Osteocyte (in vitro differentiated cells): ENCODE measurements around the gene MFSD6. TPM values are rescaled to one million over a fixed set of nuclear protein-coding genes. Genes with fewer than 3 reads are reported as not detected.

Source experiments
- DNase-seq: peaks from one replicate; pipeline ENCODE4 v3.0.0; 2021; ENCODE audit warnings: mixed read lengths; ENCODE audit not compliant: unreplicated experiment; ENCODE audit errors: extremely low spot score
- H3K27ac Mint-ChIP-seq: one replicate; pipeline ENCODE4 v1.8.0; 2021; ENCODE audit warnings: mild to moderate bottlenecking, mixed read lengths; ENCODE audit not compliant: unreplicated experiment
- H3K27me3 Mint-ChIP-seq: one replicate; pipeline ENCODE4 v1.8.0; 2021; ENCODE audit warnings: mixed read lengths; ENCODE audit not compliant: unreplicated experiment
- H3K36me3 Mint-ChIP-seq: one replicate; pipeline ENCODE4 v1.8.0; 2021; ENCODE audit warnings: mixed read lengths; ENCODE audit not compliant: unreplicated experiment
- H3K4me1 Mint-ChIP-seq: one replicate; pipeline ENCODE4 v1.8.0; 2021; ENCODE audit warnings: mixed read lengths; ENCODE audit not compliant: unreplicated experiment
- H3K4me3 Mint-ChIP-seq: one replicate; pipeline ENCODE4 v1.8.0; 2021; ENCODE audit warnings: mild to moderate bottlenecking, moderate library complexity, mixed read lengths; ENCODE audit not compliant: unreplicated experiment
- H3K9me3 Mint-ChIP-seq: one replicate; pipeline ENCODE4 v1.8.0; 2021; ENCODE audit warnings: mixed read lengths; ENCODE audit not compliant: unreplicated experiment
- total RNA-seq: library from RNA; stranded (reverse); gene quantifications from 2 replicates; pipeline ENCODE4 v1.2.1, GENCODE V29; 2021
- TF ChIP-seq, protein P1 (sequence below): fragments of 200-600 bp; sonication (generic); IDR thresholded peaks from 2 replicates; pipeline ENCODE4 v1.5.0; 2021; ENCODE audit warnings: antibody characterized with exemption, mild to moderate bottlenecking, moderate library complexity

MFSD6 gene
- total RNA-seq, 1 donor from 2014 or later: 12.1 TPM

DNA sequence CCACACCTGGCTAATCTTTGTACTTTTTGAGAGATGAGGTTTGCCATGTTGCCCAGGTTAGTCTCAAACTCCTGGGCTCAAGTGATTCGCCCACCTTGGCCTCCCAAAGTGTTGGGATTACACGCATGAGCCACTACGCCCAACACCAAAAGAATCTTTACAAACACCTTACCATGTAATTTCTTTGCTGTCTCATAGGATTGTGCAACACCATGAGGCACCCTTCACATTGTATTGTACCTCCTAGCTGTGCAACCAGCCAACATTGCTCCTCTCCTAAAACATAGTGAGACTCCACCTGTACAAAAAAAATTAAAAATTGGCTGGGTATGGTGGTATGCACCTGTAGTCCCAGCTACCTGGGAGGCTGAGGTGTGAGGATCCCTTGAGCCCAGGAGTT is 3.1 kb upstream of the MFSD6 start:
- Mint-ChIP-seq H3K27me3 (peaks cover 5% of the 10 kb centered on the region), H3K36me3 (peaks cover 4% of the 10 kb centered on the region), H3K4me1 (no peaks in the 10 kb centered on the region), H3K9me3 (peaks cover 4% of the 10 kb centered on the region), H3K27ac (no peak overlapping the region), H3K4me3 (no peak overlapping the region)
- no peak for DNase-seq
- TF ChIP-seq, protein P1, sequence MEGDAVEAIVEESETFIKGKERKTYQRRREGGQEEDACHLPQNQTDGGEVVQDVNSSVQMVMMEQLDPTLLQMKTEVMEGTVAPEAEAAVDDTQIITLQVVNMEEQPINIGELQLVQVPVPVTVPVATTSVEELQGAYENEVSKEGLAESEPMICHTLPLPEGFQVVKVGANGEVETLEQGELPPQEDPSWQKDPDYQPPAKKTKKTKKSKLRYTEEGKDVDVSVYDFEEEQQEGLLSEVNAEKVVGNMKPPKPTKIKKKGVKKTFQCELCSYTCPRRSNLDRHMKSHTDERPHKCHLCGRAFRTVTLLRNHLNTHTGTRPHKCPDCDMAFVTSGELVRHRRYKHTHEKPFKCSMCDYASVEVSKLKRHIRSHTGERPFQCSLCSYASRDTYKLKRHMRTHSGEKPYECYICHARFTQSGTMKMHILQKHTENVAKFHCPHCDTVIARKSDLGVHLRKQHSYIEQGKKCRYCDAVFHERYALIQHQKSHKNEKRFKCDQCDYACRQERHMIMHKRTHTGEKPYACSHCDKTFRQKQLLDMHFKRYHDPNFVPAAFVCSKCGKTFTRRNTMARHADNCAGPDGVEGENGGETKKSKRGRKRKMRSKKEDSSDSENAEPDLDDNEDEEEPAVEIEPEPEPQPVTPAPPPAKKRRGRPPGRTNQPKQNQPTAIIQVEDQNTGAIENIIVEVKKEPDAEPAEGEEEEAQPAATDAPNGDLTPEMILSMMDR: no peak

- no peak for DNase-seq
- Mint-ChIP-seq H3K27ac (no peak overlapping the region), H3K4me3 (no peak overlapping the region), H3K4me1 (no peaks in the 10 kb centered on the region), H3K36me3 (peaks cover 4% of the 10 kb centered on the region), H3K9me3 (peaks cover 4% of the 10 kb centered on the region), H3K27me3 (peaks cover 5% of the 10 kb centered on the region)
- TF ChIP-seq, protein P1: no peak
These were observed 2.2 kb upstream of the MFSD6 start for GRCh38 chr2:190405995-190406394.

- Mint-ChIP-seq H3K36me3 (peaks cover 4% of the 10 kb centered on the region), H3K4me3 (no peak overlapping the region), H3K4me1 (no peaks in the 10 kb centered on the region), H3K9me3 (peaks cover 4% of the 10 kb centered on the region), H3K27me3 (peaks cover 5% of the 10 kb centered on the region), H3K27ac (no peak overlapping the region)
- TF ChIP-seq, protein P1: no peak
- DNase-seq: no peak
These were observed 1.4 kb upstream of the MFSD6 start for GRCh38 chr2:190406805-190407204.

DNA sequence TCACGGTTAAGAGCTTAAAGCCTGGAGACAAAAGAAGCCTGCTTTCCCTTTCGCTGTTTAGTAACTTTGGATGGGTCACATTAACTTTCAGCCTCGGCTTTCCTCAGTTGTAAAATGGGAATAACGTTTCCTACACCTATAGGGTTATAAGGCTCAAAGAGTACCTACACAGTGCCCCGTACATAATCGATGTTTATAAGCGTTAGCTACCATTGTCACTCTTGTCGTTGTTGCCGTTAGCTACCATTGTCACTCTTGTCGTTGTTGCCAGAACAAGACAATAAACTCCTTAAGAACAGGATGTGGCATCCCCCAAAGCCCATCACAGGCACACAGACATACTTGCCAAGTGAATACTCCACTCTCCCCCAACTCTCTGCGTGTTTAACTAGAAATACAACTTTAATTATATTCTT is 901 bp upstream of the MFSD6 start:
- TF ChIP-seq, protein P1: no peak
- Mint-ChIP-seq H3K27ac (no peak overlapping the region), H3K27me3 (peaks cover 5% of the 10 kb centered on the region)

GRCh38 chr2:190408538-190409271 is 550 bp downstream of the MFSD6 start:
- Mint-ChIP-seq H3K36me3 (peaks cover 4% of the 10 kb centered on the region), H3K4me3 (peak overlapping the region; percentile 74), H3K9me3 (no peaks in the 10 kb centered on the region), H3K4me1 (no peaks in the 10 kb centered on the region), H3K27ac (no peak overlapping the region), H3K27me3 (peaks cover 5% of the 10 kb centered on the region)
- no peak for DNase-seq
- TF ChIP-seq, protein P1: no peak

More for the DNA sequence above, 901 bp upstream of the MFSD6 start:
- Mint-ChIP-seq H3K4me3 (peak overlapping the region; percentile 61), H3K4me1 (no peaks in the 10 kb centered on the region), H3K9me3 (peaks cover 4% of the 10 kb centered on the region), H3K36me3 (peaks cover 4% of the 10 kb centered on the region)
- no peak for DNase-seq
